ENCODE measurements around the gene VPS25.

The VPS25 gene

DNA sequence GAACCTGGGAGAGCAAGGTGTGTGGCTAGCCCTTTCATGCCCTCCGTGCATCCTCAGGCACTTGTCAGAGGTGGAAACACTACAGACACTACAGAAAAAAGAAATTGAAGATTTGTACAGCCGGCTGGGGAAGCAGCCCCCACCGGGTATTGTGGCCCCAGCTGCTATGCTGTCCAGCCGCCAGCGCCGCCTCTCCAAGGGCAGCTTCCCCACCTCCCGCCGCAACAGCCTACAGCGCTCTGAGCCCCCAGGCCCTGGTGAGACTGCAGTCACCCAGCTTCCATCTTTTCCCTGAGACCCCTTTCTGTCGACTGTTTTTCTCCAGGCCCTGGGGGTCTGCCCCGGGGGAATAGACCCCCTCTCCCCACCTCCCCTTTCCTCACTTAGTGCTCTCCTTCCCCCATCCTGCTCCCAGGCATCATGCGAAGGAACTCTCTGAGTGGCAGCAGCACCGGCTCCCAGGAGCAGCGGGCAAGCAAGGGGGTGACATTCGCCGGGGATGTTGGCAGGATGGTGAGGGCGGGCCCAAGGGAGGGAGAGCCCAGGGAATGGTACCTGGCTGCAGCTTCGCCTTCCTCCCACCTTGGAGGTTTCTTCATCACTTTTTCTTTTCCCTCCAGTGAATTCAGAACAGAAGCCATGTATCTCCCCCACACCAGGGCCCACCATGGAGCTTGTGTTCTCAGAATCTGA, 23.0 kb downstream of the VPS25 start:
- no peak for DNase-seq

GRCh38 chr17:42797067-42798007, 24.1 kb downstream of the VPS25 start:
- DNase-seq = no peak

- DNase-seq = no peak
Observed at GRCh38 chr17:42798011-42798382, 24.7 kb downstream of the VPS25 start.

GRCh38 chr17:42798383-42799380, 25.4 kb downstream of the VPS25 start, which contains the start of the genes CNTD1 and COA3:
TSS of gene CNTD1 (plus strand) at chr17:42798861. CDS start at chr17:42799068, 207 bp downstream.
TSS of gene COA3 (minus strand) at chr17:42798704. CDS start at chr17:42798681, 23 bp downstream.
- DNase-seq = peak; percentile 89

- peak; percentile 31 for DNase-seq
Observed at GRCh38 chr17:42803074-42803883, 30.0 kb downstream of the VPS25 start.

GRCh38 chr17:42804918-42805367, 31.7 kb downstream of the VPS25 start:
- no peak for DNase-seq

GRCh38 chr17:42806249-42806648, 33.0 kb downstream of the VPS25 start:
- no peak for DNase-seq

DNA sequence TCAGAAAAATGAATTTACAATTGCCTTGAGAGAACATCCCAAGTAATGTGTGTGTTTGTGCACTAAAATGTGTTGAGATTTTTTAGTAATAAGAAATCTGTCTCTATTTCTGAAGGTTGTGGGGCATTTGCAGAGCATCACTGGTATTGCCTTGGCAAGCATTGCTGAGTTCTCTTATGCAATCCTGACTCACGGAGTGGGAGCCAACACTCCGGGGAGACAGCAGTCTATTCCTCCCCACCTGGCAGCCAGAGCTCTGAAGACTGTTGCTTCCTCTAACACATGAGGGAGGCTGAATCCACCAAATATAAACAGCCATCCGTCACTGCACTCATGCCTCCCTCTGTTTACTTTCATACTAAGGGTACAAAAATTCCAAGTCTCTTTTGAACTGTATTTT, 36.0 kb downstream of the VPS25 start:
- DNase-seq = peak; percentile 92

GRCh38 chr17:42814633-42815399, 41.6 kb downstream of the VPS25 start:
- DNase-seq = peak; percentile 98

GRCh38 chr17:42817866-42818265, 44.6 kb downstream of the VPS25 start:
- peak; percentile 84 for DNase-seq

- no peak for DNase-seq
Observed at GRCh38 chr17:42818379-42818778, 45.1 kb downstream of the VPS25 start.

GRCh38 chr17:42819939-42820535, 46.8 kb downstream of the VPS25 start:
- peak; percentile 49 for DNase-seq

DNA sequence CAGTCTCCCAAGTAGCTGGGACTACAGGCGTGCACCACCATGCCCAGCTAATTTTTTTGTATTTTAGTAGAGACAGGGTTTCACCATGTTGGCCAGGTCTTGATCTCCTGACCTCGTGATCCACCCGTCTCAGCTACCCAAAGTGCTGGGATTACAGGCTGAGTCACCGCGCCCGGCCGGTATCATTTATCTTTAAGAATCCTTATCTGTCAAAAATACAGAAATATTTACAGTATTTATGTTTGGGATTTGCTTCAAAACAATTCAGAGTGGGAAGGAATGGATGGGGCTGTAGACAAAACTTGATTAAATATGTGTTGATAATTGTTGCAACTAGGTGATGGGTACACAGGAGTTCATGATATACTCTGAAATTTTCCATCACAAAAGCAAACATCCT, 47.9 kb downstream of the VPS25 start:
- no peak for DNase-seq

DNA sequence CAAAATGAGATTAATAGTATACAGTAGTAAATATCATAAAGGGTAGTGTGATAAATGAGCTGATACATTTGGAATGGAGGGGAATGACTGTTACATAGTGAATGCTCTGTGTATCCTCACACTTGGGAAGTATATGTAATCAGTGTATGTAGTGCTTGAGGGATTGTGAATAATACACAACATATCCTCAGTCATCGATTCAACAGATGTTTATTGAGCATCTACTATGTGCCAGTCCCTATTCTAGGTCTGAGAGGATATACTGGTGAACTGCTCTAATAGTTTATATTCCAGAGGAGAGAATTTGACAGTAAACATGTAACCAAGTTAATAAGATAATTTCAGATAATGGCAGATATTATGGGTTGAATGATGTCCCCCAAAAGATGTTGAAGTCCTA, 54.2 kb downstream of the VPS25 start:
- DNase-seq = no peak
